Hippocampal formation (tissue), 2 donors: ENCODE results near the gene DNAJC17.

Source experiments
- DNase-seq, 2 donors: peaks; one replicate each; lab custom pipeline; 2025; lab: John Stamatoyannopoulos, UW

The DNAJC17 gene

GRCh38 chr15:40737048-40737447 lies 70.2 kb downstream of the DNAJC17 start:
- DNase-seq = no peak

- DNase-seq = no peak
These were observed 70.7 kb downstream of the DNAJC17 start for GRCh38 chr15:40736575-40736974.

GRCh38 chr15:40731034-40731433 lies 76.2 kb downstream of the DNAJC17 start:
- no peak for DNase-seq

GRCh38 chr15:40723919-40724318 lies 83.4 kb downstream of the DNAJC17 start:
- no peak for DNase-seq

- DNase-seq = no peak
These were observed 84.3 kb downstream of the DNAJC17 start for GRCh38 chr15:40722934-40723333.

- DNase-seq = no peak
These were observed 84.9 kb downstream of the DNAJC17 start for GRCh38 chr15:40722354-40722753.

GRCh38 chr15:40721701-40722100 lies 85.6 kb downstream of the DNAJC17 start:
- DNase-seq = no peak

- DNase-seq = no peak
These were observed 91.1 kb downstream of the DNAJC17 start for GRCh38 chr15:40716165-40716564.
